Mesothelial cell of epicardium (in vitro differentiated cells): Measurements from ENCODE around the gene GJA9. TPM values are rescaled to one million over a fixed set of nuclear protein-coding genes. Genes with fewer than 3 reads are reported as not detected.

ENCODE experiments used
- DNase-seq, 2 experiments: peaks; one replicate each; pipeline ENCODE4 v3.0.0; 2021; ENCODE audit warnings: low spot score in 2 of 2; ENCODE audit not compliant: unreplicated experiment in 2 of 2
- H3K27ac Mint-ChIP-seq: 2 replicates; pipeline ENCODE4 v1.8.0; 2021; ENCODE audit warnings: mixed read lengths
- H3K27me3 Mint-ChIP-seq: 2 replicates; pipeline ENCODE4 v1.8.0; 2021; ENCODE audit warnings: low read depth, mixed read lengths
- H3K36me3 Mint-ChIP-seq: 2 replicates; pipeline ENCODE4 v1.8.0; 2021; ENCODE audit warnings: mixed read lengths
- H3K4me1 Mint-ChIP-seq: 2 replicates; pipeline ENCODE4 v1.8.0; 2021; ENCODE audit warnings: mixed read lengths
- H3K4me3 Mint-ChIP-seq: 2 replicates; pipeline ENCODE4 v1.8.0; 2021; ENCODE audit warnings: mild to moderate bottlenecking, moderate library complexity, mixed read lengths
- H3K9me3 Mint-ChIP-seq: 2 replicates; pipeline ENCODE4 v1.8.0; 2021; ENCODE audit warnings: mixed read lengths
- total RNA-seq: library from RNA; stranded (reverse); gene quantifications from 3 replicates; pipeline ENCODE4 v1.2.1, GENCODE V29; 2021
- TF ChIP-seq, protein P1 (sequence below): fragments of 200-600 bp; sonication (generic); IDR thresholded peaks from one replicate; pipeline ENCODE4 v1.5.0; 2021; ENCODE audit warnings: antibody characterized with exemption; ENCODE audit not compliant: unreplicated experiment

Gene GJA9
- total RNA-seq, 1 donor from 2014 or later, result not detected

DNA sequence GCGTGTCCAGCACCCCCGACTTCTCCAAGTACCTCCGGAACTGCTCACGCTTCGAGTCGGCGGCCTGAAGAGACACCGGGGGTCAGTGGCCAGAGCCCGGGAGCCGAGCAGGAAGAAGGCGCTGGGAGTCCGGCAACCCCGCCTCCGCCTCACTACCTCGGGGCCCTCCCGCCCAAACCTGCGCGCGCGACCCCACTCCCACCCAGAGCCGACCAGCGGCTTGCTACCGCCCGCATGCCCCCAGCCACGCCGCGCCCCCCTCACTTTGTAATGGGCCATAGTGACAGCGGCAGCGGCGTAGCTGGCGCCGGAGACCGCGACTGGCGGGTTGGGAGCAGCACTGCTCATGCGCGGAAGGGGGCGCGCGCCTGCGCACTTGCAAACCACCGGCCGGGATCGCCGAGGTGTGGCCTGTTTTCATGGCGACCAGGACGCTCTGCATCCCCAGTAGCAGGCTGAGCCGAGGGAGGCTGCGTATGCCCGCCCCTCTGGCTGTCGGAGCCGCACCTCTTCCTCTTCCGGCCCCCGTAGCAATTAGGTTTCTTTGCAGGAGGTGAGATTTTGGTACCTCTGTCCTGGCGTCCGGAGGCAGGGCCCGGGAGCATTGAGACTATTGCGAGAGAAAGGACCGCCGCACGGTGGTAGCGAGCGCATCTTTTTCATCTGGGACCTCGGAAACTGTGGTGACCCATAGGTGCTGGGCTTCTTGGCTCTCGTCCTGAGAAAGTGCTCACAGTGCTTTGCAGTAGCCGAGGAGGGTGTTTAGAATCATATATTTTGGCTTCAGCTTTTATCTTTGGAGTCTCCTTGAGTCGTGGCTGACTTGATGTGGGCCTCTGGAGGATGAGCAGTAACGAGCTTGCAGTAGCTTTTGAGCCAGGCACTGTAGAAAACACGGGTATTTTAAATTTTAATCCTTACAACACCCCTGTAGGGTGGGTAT, 8.1 kb downstream of the GJA9 start, which contains the start of gene MYCBP:
MYCBP (minus strand) TSS at position 322 of the 943 bp plus-strand sequence; CDS start at position 279, 43 bp downstream.
- peak; percentile 89 to 99 for DNase-seq
- Mint-ChIP-seq H3K27ac (peak within 1 kb of the TSS; percentile 93), H3K9me3 (no peaks in the 10 kb centered on the region), H3K36me3 (peaks cover 2% of the 10 kb centered on the region), H3K27me3 (no peaks in the 10 kb centered on the region), H3K4me1 (peaks cover 11% of the 10 kb centered on the region), H3K4me3 (peak within 1 kb of the TSS; percentile 95)
- TF ChIP-seq, protein P1, sequence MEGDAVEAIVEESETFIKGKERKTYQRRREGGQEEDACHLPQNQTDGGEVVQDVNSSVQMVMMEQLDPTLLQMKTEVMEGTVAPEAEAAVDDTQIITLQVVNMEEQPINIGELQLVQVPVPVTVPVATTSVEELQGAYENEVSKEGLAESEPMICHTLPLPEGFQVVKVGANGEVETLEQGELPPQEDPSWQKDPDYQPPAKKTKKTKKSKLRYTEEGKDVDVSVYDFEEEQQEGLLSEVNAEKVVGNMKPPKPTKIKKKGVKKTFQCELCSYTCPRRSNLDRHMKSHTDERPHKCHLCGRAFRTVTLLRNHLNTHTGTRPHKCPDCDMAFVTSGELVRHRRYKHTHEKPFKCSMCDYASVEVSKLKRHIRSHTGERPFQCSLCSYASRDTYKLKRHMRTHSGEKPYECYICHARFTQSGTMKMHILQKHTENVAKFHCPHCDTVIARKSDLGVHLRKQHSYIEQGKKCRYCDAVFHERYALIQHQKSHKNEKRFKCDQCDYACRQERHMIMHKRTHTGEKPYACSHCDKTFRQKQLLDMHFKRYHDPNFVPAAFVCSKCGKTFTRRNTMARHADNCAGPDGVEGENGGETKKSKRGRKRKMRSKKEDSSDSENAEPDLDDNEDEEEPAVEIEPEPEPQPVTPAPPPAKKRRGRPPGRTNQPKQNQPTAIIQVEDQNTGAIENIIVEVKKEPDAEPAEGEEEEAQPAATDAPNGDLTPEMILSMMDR, result peak; percentile 50

DNA sequence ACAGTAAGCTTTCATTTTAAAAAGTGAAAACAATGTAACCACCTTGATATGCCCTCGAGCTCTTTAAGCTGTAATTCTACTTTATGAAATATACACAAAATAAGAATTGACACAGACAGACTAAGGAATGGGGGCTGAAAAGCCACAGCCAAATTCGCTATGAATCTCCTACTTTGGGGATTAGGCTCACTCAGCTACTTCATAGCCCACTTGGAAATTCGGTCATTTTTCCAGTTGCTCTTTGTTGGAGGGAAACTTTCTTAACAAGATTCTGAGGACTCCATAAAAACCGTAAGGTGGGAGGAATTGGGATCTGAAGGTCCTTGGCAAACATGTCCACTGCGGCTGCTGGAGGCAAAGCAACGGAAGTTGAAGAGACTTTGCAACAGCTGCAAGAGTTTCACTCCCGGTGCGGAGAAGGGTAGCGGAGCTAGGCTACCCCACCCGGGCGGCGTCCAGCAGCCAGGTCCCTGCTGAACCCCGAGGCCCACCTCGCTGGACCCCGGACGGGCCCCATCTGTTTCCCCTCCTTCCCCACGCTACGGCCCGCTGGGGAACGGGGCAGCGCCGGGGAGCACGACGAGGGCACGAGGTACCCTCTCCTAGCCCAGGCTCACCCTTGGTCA, 8.9 kb downstream of the GJA9 start:
- no peaks in the 10 kb centered on the region for H3K9me3 Mint-ChIP-seq
- DNase-seq, result peak in 1 of 2 experiments; percentile 30
- peaks cover 11% of the 10 kb centered on the region for H3K4me1 Mint-ChIP-seq
- peak overlapping the region; percentile 53 for H3K27ac Mint-ChIP-seq
- no peaks in the 10 kb centered on the region for H3K27me3 Mint-ChIP-seq
- H3K4me3 Mint-ChIP-seq, result peak overlapping the region; percentile 95
- TF ChIP-seq, protein P1, result no peak
- H3K36me3 Mint-ChIP-seq, result peaks cover 2% of the 10 kb centered on the region

DNA sequence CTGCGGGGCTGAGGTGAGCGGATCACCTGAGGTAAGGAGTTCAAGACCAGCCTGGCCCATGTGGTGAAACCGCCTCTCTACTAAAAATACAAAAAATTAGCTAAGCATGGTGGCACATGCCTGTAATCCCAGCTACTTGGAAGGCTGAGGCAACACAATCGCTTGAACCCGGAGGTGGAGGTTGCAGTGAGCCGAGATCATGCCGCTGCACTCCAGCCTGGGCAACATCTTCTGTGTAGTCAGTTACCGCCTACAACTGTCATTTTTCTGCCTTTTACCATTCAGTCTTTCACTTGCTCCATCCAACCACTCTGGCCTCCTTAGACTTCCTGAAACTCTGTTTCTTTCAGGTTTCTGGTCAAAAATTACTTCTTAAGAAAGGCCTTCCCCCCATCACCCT, 10.4 kb downstream of the GJA9 start:
- TF ChIP-seq, protein P1, result no peak
- H3K4me3 Mint-ChIP-seq, result no peak overlapping the region
- peaks cover 2% of the 10 kb centered on the region for H3K36me3 Mint-ChIP-seq
- no peaks in the 10 kb centered on the region for H3K9me3 Mint-ChIP-seq
- H3K27ac Mint-ChIP-seq, result no peak overlapping the region
- DNase-seq, result no peak
- H3K4me1 Mint-ChIP-seq, result peaks cover 11% of the 10 kb centered on the region
- H3K27me3 Mint-ChIP-seq, result no peaks in the 10 kb centered on the region

DNA sequence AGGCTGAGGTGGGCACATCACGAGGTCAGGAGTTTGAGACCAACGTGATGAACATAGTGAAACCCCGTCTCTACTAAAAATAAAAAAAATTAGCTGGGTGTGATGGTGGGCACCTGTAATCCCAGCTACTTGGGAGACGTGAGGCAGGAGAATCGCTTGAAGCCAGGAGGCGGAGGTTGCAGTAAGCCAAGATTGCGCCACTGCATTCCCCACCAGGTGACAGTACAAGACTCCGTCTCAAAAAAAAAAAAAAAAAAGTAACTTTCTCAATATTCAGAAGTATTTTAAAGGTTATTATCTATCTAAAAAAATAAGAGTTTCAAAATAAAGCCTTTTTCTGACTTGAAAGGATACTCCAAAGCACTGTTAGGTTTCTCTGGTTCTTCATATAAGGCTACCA, 14.2 kb downstream of the GJA9 start:
- no peaks in the 10 kb centered on the region for H3K9me3 Mint-ChIP-seq
- DNase-seq, result no peak
- no peak overlapping the region for H3K27ac Mint-ChIP-seq
- TF ChIP-seq, protein P1, result no peak
- peaks cover 4% of the 10 kb centered on the region for H3K4me1 Mint-ChIP-seq
- no peak overlapping the region for H3K4me3 Mint-ChIP-seq
- H3K36me3 Mint-ChIP-seq, result peaks cover 2% of the 10 kb centered on the region
- H3K27me3 Mint-ChIP-seq, result no peaks in the 10 kb centered on the region

DNA sequence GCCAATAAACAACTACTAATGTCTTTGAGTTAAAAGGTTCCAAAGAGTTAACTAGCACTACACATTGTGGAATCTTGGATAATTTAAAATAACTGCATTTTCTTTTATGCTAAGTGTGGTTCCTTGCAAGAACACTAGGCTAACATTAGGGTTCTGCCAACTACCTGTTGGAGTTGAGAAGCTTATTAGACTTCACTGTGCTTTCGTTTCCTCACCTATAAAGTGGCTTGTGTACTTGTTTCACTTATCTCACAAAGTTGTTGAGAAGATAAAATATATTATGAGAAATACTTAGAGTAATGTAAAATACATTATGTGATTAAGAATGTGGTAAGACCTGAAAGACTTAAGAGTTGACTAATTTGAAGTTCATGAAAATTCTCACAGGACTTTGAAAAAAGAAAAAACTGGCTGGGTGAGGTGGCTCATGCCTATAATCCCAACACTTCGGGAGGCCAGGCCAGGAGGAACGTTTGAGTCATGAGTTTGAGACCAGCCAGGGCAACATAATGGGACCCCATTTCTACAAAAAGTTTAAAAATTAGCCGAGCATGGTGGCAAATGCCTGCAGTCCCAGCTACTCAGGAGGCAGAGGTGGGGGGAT, 16.2 kb downstream of the GJA9 start:
- no peak for DNase-seq
- peaks cover 2% of the 10 kb centered on the region for H3K36me3 Mint-ChIP-seq
- H3K4me3 Mint-ChIP-seq, result no peak overlapping the region
- no peaks in the 10 kb centered on the region for H3K27me3 Mint-ChIP-seq
- TF ChIP-seq, protein P1, result no peak
- H3K27ac Mint-ChIP-seq, result no peak overlapping the region
- no peaks in the 10 kb centered on the region for H3K9me3 Mint-ChIP-seq
- H3K4me1 Mint-ChIP-seq, result peaks cover 9% of the 10 kb centered on the region
